ENCODE results near the gene SLC35B1. TPM values are rescaled to one million over a fixed set of nuclear protein-coding genes. Genes with fewer than 3 reads are reported as not detected.
"Not testable (repeated sequence)": the region's sequence is repeated elsewhere in the genome, so short reads cannot be mapped to it uniquely, and the experiment has no call there.

Gene SLC35B1
- total and polyA plus RNA-seq, 5 donors, result 48.6 to 75.5 (median 56.1) TPM

GRCh38 chr17:49680314-49680713 is 27.4 kb downstream of the SLC35B1 start:
- H3K4me1 ChIP-seq (ENCODE audit: control insufficient read depth, insufficient read depth, low read length), result no peaks in the 10 kb centered on the region
- no peak for ATAC-seq
- H3K9me3 ChIP-seq (ENCODE audit: control insufficient read depth, low read length), result no peaks in the 10 kb centered on the region
- no peak overlapping the region for H3K27ac ChIP-seq (ENCODE audit: low read length)
- H3K27me3 ChIP-seq (ENCODE audit: control insufficient read depth, insufficient read depth), result no peaks in the 10 kb centered on the region
- no peak for DNase-seq
- intact Hi-C loops (cut with DNase I), result no loop called here
- H3K4me3 ChIP-seq (ENCODE audit: low read length), result no peak overlapping the region
- WGBS, result 63% methylated on average over 6 of the region's 6 CpGs

GRCh38 chr17:49677933-49678847 is 29.6 kb downstream of the SLC35B1 start, which contains the start of gene SPOP:
SPOP (minus strand) TSS chr17:49678097; CDS start chr17:49622810, 55,287 bp downstream.
- H3K4me3 ChIP-seq (ENCODE audit: low read length), result peak within 1 kb of the TSS; percentile 70
- WGBS, result 15% methylated on average over 53 of the region's 53 CpGs
- intact Hi-C loops (cut with DNase I), result loop anchor here in 1 of 4 donors (10.0 kb wide), 1 partner anchor 63 kb away; no protein-coding TSS in a partner anchor
- no peaks in the 10 kb centered on the region for H3K27me3 ChIP-seq (ENCODE audit: control insufficient read depth, insufficient read depth)
- ATAC-seq (peak; percentile 99), DNase-seq (peak; percentile 99 to 100 (median 100))
- no peaks in the 10 kb centered on the region for H3K4me1 ChIP-seq (ENCODE audit: control insufficient read depth, insufficient read depth, low read length)
- H3K9me3 ChIP-seq (ENCODE audit: control insufficient read depth, low read length), result no peaks in the 10 kb centered on the region
- H3K27ac ChIP-seq (ENCODE audit: low read length), result peak within 1 kb of the TSS; percentile 91

DNA sequence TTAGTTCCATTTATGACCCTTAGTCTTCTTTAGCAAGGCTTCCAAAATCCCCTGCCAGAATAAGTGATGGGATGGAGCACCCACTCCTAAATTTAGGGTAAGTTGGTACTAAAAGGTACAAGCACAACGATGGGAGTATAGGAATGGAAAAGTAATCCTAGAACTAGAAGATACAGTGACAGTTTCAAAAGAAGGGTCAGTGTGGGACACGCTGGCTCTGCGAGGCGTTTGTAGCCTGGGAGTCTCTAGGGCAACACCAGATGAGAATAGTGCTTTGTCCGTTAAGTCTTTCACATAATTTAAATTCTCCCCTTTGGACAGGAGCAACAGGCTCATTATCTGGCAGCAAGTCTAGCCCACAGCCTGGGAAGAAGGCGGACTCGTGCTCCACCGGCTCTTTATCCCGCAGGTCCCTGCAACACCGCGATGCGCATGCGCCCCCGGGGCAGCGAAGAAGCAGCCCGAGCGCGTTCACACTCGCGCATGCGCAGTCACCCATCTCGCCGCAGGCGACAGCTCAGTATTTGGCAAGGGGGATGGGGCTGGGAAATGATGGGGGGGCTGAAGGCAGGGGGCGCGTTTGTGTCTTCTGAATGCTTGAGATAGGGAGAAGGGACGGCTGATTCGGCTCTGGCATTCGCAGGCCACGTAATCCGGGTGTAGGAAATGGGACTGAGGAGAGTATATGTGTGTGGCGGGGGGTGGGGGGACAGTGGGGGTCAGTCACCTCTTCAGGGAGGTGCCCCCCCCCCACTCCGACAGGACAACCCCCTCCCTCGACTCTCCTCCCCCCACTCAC is 30.4 kb downstream of the SLC35B1 start:
- H3K27me3 ChIP-seq (ENCODE audit: control insufficient read depth, insufficient read depth), result no peaks in the 10 kb centered on the region
- DNase-seq (peak; percentile 98 to 99 (median 99)), ATAC-seq (peak; percentile 87 to 88)
- peak overlapping the region; percentile 91 for H3K27ac ChIP-seq (ENCODE audit: low read length)
- H3K4me1 ChIP-seq (ENCODE audit: control insufficient read depth, insufficient read depth, low read length), result peaks cover 1% of the 10 kb centered on the region
- H3K4me3 ChIP-seq (ENCODE audit: low read length), result peak overlapping the region; percentile 70
- intact Hi-C loops (cut with DNase I), result loop anchor here in 1 of 4 donors (10.0 kb wide), 1 partner anchor 63 kb away; no protein-coding TSS in a partner anchor
- under 1% methylated on average over 34 of the region's 34 CpGs for WGBS
- H3K9me3 ChIP-seq (ENCODE audit: control insufficient read depth, low read length), result no peaks in the 10 kb centered on the region

GRCh38 chr17:49676276-49676868 is 31.4 kb downstream of the SLC35B1 start:
- Histone ChIP-seq H3K27me3 (ENCODE audit: control insufficient read depth, insufficient read depth) (no peaks in the 10 kb centered on the region), H3K4me3 (ENCODE audit: low read length) (peak overlapping the region; percentile 70), H3K4me1 (ENCODE audit: control insufficient read depth, insufficient read depth, low read length) (peaks cover 1% of the 10 kb centered on the region), H3K9me3 (ENCODE audit: control insufficient read depth, low read length) (no peaks in the 10 kb centered on the region), H3K27ac (ENCODE audit: low read length) (no peak overlapping the region)
- no peak for ATAC-seq
- no peak for DNase-seq
- WGBS, result 29% methylated on average over 5 of the region's 5 CpGs
- intact Hi-C loops (cut with DNase I), result loop anchor here in 1 of 4 donors (10.0 kb wide), 1 partner anchor 62 kb away; no protein-coding TSS in a partner anchor

DNA sequence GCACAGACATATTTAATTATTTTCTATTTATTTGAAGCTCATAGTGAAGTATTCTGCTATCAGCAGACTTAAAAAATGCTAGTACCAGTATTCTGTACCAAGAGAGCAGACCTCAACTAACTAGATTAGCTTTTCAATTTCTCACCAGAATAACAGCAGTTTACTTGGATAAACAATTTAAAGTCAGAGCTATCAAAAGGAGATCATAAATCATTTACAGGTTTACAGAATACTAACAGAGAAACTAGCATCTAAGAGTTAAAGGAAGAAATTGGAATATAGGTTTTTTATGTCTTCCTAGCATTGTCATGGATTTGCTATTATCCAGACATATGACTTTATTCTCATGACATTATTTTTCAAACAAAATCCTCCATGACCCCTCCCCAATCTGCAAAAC is 33.3 kb downstream of the SLC35B1 start:
- no peak for DNase-seq
- peaks cover 3% of the 10 kb centered on the region for H3K4me1 ChIP-seq (ENCODE audit: control insufficient read depth, insufficient read depth, low read length)
- no peak overlapping the region for H3K4me3 ChIP-seq (ENCODE audit: low read length)
- intact Hi-C loops (cut with DNase I), result loop anchor here in 1 of 4 donors (10.0 kb wide), 1 partner anchor 60 kb away; no protein-coding TSS in a partner anchor
- no peaks in the 10 kb centered on the region for H3K27me3 ChIP-seq (ENCODE audit: control insufficient read depth, insufficient read depth)
- no peak overlapping the region for H3K27ac ChIP-seq (ENCODE audit: low read length)
- no peaks in the 10 kb centered on the region for H3K9me3 ChIP-seq (ENCODE audit: control insufficient read depth, low read length)
- ATAC-seq, result no peak

DNA sequence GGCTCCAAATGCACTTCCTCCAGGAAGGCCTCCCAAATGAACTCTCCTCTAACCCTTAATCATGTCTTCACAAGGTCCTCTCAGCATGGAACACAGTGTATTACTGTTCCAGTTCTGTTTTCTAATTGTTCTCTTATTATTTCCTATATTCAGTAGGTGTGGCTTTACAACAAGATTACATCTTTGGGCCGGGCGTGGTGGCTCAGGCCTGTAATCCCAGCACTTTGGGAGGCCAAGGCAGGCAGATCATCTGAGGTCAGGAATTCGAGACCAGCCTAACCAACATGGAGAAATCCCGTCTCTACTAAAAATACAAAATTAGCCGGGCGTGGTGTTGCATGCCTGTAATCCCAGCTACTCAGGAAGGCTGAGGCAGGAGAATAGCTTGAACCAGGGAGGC is 34.1 kb downstream of the SLC35B1 start:
- DNase-seq; ATAC-seq; H3K27ac ChIP-seq (ENCODE audit: low read length); H3K4me1 ChIP-seq (ENCODE audit: control insufficient read depth, insufficient read depth, low read length); H3K27me3 ChIP-seq (ENCODE audit: control insufficient read depth, insufficient read depth); H3K4me3 ChIP-seq (ENCODE audit: low read length); H3K9me3 ChIP-seq (ENCODE audit: control insufficient read depth, low read length): not testable (repeated sequence)
- 78% methylated on average over 6 of the region's 6 CpGs for WGBS
- intact Hi-C loops (cut with DNase I), result loop anchor here in 1 of 4 donors (10.0 kb wide), 1 partner anchor 59 kb away; no protein-coding TSS in a partner anchor

- H3K27ac ChIP-seq (ENCODE audit: low read length), result no peak overlapping the region
Measured at GRCh38 chr17:49670641-49671040, 37.1 kb downstream of the SLC35B1 start.

GRCh38 chr17:49670002-49670401 is 37.8 kb downstream of the SLC35B1 start:
- H3K4me1 ChIP-seq (ENCODE audit: control insufficient read depth, insufficient read depth, low read length), result peaks cover 3% of the 10 kb centered on the region
- DNase-seq (no peak), ATAC-seq (no peak)
- no peaks in the 10 kb centered on the region for H3K9me3 ChIP-seq (ENCODE audit: control insufficient read depth, low read length)
- H3K27ac ChIP-seq (ENCODE audit: low read length), result no peak overlapping the region
- H3K27me3 ChIP-seq (ENCODE audit: control insufficient read depth, insufficient read depth), result no peaks in the 10 kb centered on the region
- 54% methylated on average over 1 of the region's 1 CpG for WGBS
- no peak overlapping the region for H3K4me3 ChIP-seq (ENCODE audit: low read length)
- intact Hi-C loops (cut with DNase I), result loop anchor here in 1 of 4 donors (10.0 kb wide), 1 partner anchor 55 kb away; no protein-coding TSS in a partner anchor

More at GRCh38 chr17:49670641-49671040, 37.1 kb downstream of the SLC35B1 start:
- no peaks in the 10 kb centered on the region for H3K9me3 ChIP-seq (ENCODE audit: control insufficient read depth, low read length)
- 64% methylated on average over 4 of the region's 4 CpGs for whole genome bisulfite sequencing
- H3K4me1 ChIP-seq (ENCODE audit: control insufficient read depth, insufficient read depth, low read length), result peaks cover 3% of the 10 kb centered on the region
- intact Hi-C loops (cut with DNase I), result loop anchor here in 1 of 4 donors (10.0 kb wide), 1 partner anchor 56 kb away; no protein-coding TSS in a partner anchor
- no peak overlapping the region for H3K4me3 ChIP-seq (ENCODE audit: low read length)
- DNase-seq, result no peak
- no peak for ATAC-seq
- H3K27me3 ChIP-seq (ENCODE audit: control insufficient read depth, insufficient read depth), result no peaks in the 10 kb centered on the region

DNA sequence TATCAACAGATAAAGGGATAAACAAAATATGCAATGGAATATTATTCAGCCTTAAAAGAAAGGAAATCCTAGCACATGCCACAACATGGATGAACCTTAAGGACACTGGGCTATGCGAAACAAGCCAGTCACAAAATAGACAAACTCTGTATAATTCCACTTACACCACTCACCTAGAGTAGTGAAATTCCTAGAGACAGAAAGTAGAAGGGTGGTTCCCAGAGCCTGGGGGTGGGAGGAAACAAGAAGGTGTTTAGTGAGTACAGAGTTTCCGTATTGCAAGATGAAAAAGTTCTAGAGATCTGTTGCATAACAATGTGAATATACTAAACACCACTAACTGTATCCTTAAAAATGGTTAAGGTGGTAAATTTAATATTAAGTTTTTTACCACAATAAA is 39.9 kb downstream of the SLC35B1 start:
- peaks cover 3% of the 10 kb centered on the region for H3K4me1 ChIP-seq (ENCODE audit: control insufficient read depth, insufficient read depth, low read length)
- WGBS, result 78% methylated on average over 2 of the region's 2 CpGs
- H3K27me3 ChIP-seq (ENCODE audit: control insufficient read depth, insufficient read depth), result no peaks in the 10 kb centered on the region
- no peaks in the 10 kb centered on the region for H3K9me3 ChIP-seq (ENCODE audit: control insufficient read depth, low read length)
- intact Hi-C loops (cut with DNase I), result no loop called here
- H3K4me3 ChIP-seq (ENCODE audit: low read length), result no peak overlapping the region
- DNase-seq (no peak), ATAC-seq (no peak)
- no peak overlapping the region for H3K27ac ChIP-seq (ENCODE audit: low read length)

DNA sequence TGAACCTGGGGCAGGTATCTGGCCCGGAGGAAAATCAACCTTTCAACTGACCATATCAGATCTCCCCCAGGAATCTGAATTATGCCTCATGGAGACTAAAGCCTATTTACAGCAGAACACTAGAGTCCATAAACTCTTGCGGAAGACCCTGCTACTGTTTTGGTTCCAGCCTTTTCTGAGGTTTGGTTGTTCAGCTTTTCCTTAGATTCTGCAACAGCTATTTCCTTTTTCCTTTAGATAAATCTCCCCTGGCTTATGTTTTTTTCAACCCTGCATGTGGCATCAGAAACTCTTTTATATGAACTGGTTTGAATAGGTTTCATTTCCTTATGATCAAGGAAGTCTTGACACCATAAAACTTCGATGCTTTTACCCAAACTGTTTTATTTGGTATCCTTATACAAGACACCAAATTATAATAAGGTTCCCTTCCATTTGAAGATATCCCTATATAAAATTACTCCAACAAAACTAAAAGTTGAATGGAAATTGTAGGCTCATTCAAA is 43.0 kb downstream of the SLC35B1 start:
- intact Hi-C loops (cut with DNase I), result no loop called here
- no peak overlapping the region for H3K4me3 ChIP-seq (ENCODE audit: low read length)
- ATAC-seq, result no peak
- H3K9me3 ChIP-seq (ENCODE audit: control insufficient read depth, low read length), result no peaks in the 10 kb centered on the region
- H3K27me3 ChIP-seq (ENCODE audit: control insufficient read depth, insufficient read depth), result no peaks in the 10 kb centered on the region
- peaks cover 2% of the 10 kb centered on the region for H3K4me1 ChIP-seq (ENCODE audit: control insufficient read depth, insufficient read depth, low read length)
- H3K27ac ChIP-seq (ENCODE audit: low read length), result peak overlapping the region; percentile 37
- 69% methylated on average over 3 of the region's 3 CpGs for WGBS
- DNase-seq, result no peak

All from right cardiac atrium (tissue), 5 donors.